GM18870 (cell line): ENCODE data around the gene NPIPA8.
"Not testable (repeated sequence)": the region's sequence is repeated elsewhere in the genome, so short reads cannot be mapped to it uniquely, and the experiment has no call there.

ENCODE experiments used
- ATAC-seq: cut with Tn5 transposase; IDR thresholded peaks from one replicate; pipeline ENCODE4 v1.9.1; 2021; ENCODE audit warnings: moderate library complexity; ENCODE audit not compliant: unreplicated experiment

NPIPA8 gene

GRCh38 chr16:18336636-18337035, at the start of gene NPIPA8:
Gene NPIPA8 (minus strand): TSS chr16:18336736. CDS start chr16:18332662, 4,074 bp downstream.
- not testable (repeated sequence) for ATAC-seq

GRCh38 chr16:18385285-18385684, 48.7 kb upstream of the NPIPA8 start:
- not testable (repeated sequence) for ATAC-seq

GRCh38 chr16:18384869-18385268, 48.3 kb upstream of the NPIPA8 start:
- not testable (repeated sequence) for ATAC-seq

DNA sequence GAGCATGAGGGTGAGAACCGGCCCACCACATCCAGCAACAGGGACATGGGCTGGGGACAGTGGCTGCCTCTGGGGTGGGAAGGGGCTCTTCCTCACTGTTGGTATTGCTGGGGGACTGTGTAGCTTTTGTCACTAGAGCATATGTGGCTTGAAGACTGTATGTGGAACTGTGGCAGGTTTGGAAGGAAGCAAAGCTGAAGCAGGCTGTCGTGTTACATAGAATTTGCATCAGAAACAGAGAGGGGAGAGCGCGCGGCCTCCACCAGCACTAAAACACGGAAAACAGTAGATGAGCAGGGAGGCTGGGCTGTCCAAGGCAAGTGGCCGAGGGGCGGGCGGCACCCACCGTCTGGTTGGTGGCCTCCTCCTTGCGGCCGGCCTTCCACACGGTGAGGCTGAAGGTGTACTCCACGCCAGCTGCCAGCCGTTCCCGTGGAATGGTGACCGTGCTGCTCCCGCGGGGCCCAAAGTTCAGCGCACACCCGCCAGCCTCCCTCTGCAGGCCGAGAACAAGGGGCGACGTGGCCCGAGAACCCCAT, 47.6 kb upstream of the NPIPA8 start:
- not testable (repeated sequence) for ATAC-seq

DNA sequence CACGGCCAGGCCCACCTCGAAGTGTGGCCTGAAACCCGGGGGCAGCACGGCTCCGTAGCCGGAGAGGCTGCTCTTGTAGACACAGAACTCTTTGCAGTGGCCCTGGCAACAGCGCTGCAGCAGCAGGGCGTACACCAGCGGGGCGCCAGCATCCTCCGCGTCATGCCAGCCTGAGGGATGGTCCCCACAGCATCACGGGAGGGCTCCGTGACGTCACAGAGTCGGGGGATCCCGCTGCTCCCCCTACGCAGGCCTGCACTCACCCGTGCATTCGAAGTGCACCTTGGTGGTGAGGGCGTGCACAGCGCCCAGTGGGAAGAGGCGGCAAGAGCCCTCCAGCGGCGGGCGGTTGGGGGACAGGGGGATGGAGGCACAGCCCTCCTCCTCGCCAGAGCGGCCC, 46.2 kb upstream of the NPIPA8 start:
- not testable (repeated sequence) for ATAC-seq

- ATAC-seq = not testable (repeated sequence)
These were observed 11.2 kb upstream of the NPIPA8 start for GRCh38 chr16:18347742-18348141.

DNA sequence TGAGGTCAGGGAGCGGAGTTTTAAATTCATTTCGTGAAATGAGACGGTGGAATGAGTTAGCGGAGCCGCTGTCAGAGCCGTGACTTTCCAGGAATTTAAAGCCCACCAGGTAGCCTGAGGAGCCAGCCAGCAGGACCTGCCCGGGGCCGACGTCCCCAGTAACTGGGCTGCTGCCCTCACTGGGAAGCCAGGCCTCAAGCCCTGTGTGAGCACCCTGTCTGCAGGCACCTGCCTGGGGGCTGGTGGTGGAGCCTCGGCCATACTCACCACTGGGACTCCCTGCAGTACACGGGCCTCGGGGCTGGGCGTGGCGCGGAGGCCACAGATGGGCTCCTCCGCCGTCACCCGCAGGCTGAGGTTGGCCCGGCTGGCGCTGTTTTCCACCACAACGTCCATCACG, 10.5 kb upstream of the NPIPA8 start:
- not testable (repeated sequence) for ATAC-seq

DNA sequence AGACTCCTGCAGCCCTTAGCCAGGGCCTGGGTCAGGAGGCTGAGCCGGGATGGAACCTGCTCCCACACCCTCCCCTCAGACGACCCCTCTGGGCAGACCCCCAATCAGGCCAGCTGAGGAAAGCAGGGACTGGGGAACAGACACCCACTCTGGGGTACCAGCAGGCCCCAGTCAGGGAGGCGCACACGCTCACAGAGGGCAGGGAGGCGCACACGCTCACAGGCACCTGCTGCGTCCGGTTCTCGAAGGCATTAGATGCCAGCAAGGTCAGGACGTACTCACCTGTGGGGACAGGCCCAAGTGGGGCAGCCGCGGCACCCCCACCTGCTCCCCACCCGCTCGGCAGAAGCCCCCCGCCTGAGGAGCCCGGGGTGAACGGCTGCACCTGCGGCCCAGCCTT, 8.1 kb upstream of the NPIPA8 start:
- ATAC-seq = not testable (repeated sequence)

GRCh38 chr16:18341986-18342385, 5.5 kb upstream of the NPIPA8 start:
- not testable (repeated sequence) for ATAC-seq

- not testable (repeated sequence) for ATAC-seq
These were observed 5.0 kb upstream of the NPIPA8 start for GRCh38 chr16:18341417-18341960.

GRCh38 chr16:18339210-18339609, 2.7 kb upstream of the NPIPA8 start:
- not testable (repeated sequence) for ATAC-seq

- not testable (repeated sequence) for ATAC-seq
These were observed 24.7 kb downstream of the NPIPA8 start for GRCh38 chr16:18311811-18312210.

DNA sequence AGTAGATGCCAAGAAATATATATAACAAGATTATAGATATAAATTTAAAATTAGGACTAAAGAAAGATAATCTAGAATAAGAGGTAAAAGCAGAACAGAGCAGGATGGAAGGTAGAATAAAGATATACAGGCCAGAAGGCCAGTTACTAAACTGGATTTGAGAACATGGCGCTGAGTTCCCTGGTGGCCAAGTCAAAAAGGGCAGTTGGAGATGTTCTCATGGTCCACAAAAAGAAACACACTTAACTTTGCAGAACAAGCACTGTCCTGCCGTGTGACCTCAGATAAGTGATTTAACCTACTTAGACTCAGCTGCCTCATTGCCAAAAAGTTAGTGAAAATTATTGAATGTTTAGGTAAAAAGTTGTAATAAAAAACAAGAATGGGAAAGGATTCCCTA, 27.4 kb downstream of the NPIPA8 start:
- not testable (repeated sequence) for ATAC-seq

DNA sequence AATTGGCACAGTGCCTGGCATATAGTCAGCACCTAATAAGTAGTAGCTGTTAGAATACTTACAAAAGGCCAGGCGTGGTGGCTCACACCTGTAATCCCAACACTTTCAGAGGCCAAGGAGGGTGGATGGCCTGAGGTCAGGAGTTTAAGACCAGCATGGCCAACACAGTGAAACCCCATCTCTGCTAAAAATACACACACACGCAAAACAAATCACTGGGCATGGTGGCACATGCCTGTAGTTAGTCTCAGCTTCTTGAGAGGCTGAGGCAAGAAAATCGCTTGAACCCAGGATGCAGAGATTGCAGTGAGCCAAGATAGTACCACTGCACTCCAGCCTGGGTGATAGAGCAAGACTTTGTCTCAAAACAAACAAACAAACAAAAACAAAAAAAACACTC, 29.3 kb downstream of the NPIPA8 start:
- not testable (repeated sequence) for ATAC-seq

DNA sequence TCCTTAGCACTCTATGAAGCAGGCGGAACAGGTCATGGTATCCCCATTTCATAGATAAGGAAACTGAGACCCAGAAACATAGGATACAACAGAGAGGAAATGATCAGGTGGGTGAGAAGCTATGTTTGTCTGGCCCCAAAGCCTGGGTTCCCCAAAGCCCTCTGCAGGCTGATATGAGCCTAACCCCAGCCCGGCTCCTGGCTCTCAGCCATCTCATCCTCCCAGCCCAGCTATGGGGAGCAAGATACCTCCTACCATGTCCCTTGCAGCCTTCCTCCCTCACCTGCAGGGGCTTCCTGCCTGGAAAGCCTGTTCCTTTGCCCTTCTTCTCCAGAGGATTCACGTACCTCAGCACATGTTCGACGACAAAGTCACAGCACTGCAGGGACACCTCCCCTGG, 30.5 kb downstream of the NPIPA8 start:
- not testable (repeated sequence) for ATAC-seq

DNA sequence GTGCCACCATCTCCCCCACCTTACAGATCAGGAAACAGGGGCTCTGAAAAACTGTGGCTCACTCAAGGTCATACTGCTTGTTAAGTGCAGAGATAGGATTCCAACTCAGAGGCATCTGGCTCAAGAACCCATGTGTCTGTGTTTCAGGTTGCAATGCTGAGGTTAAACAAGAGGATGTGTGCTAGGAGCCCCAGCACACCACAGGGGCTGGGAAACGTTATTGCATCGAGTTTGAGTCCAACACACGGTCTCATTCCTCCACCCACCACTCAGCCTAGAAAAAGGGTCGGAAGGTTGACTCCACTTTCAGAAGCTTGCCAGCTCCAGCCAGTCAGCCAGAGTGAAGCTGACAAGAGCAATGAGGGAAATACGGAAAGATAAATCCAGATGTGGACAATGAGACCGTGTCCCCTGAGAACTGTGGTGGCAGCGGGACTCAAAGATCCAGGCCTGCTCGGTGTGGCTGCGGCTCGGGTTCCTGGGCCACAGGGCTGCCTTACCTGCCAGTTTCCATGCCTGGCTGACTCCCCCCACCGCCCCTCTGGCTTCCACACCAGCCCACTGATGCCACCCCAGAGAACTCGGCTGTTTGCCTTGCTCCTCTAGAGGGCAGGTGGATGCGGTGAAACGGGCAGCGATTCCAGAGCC, 33.4 kb downstream of the NPIPA8 start:
- not testable (repeated sequence) for ATAC-seq

- not testable (repeated sequence) for ATAC-seq
These were observed 38.8 kb downstream of the NPIPA8 start for GRCh38 chr16:18297714-18298113.

- not testable (repeated sequence) for ATAC-seq
These were observed 39.6 kb downstream of the NPIPA8 start for GRCh38 chr16:18296931-18297330.

GRCh38 chr16:18294371-18294770, 42.2 kb downstream of the NPIPA8 start:
- ATAC-seq = not testable (repeated sequence)

DNA sequence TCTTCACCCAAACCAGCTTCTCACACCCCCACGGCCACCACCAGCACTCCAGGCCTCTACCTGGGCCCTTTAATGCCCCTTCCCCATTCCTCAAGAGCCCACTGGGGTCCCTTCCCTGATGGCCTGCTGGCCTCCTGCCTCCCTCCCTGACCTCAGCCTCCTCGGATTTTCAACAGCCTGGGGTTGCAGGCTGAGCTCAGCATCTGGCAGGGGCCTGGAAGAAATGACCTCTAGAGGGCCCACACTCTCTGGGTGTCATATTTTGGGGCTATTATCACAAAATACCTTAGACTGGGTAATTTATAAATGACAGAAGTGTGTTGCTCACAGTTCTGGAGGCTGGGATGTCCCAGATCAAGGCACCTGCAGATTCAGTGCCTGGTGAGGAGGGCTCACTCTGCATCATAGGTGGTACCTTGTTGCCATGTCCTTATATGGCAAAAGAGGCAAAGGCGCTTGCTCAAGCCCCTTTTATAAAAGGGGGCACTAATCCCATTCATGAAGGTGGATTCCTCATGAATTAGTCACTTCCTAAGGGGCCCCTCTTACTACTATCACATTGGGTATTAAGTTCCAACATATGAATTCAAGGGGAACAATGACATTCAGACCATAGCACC, 43.1 kb downstream of the NPIPA8 start:
- ATAC-seq = not testable (repeated sequence)

DNA sequence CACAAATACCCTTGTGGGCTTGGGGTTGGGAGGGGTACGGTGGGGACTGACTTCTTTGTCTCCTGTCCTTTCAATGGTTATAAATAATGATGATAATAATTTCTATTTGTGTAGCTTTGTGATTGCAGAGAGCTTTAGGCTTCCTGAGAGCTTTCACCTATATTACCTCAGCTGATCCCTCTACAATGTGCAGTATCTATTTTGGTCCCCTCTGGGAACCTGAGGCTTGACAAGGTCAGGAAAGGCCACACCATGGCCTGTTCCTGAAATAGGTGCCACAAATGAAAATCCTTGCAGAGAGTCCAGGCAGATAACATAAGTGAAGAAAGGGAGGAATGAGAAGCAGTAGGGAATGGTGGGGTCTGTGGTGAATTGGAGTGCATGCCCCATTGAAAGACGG, 45.6 kb downstream of the NPIPA8 start:
- not testable (repeated sequence) for ATAC-seq

DNA sequence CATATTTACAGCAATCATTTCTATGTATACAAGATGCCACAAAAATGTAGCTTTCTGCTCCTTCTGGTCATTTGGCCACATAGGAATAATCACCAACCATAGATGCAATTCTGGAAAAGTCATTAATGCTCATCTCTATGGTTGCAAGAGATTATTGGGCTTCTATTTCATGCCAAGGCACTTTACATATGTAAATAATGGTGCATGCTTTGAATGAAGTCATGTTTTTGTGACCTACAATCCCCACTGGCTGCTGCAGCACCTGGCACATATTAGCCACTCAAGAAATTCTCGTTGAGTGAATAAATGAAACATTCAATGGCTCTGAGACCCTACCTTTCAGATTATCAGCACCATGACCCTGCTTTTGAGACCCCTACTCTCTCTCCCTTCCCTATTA, 50.2 kb downstream of the NPIPA8 start:
- not testable (repeated sequence) for ATAC-seq
